ENCODE measurements around the gene UBAP1.
"Not testable (repeated sequence)": the region's sequence is repeated elsewhere in the genome, so short reads cannot be mapped to it uniquely, and the experiment has no call there.

UBAP1 gene

GRCh38 chr9:34227445-34227844 lies 48.6 kb downstream of the UBAP1 start:
- no peak overlapping the region for H3K4me3 ChIP-seq (ENCODE audit: low read depth, low read length)
- DNase-seq (ENCODE audit: low read depth): peak; percentile 48
- TF ChIP-seq CTCF (conservative IDR thresholded peaks at IDR 0.05; ENCODE audit: low read depth, low read length): no peak

- DNase-seq (ENCODE audit: low read depth): no peak
- TF ChIP-seq CTCF (conservative IDR thresholded peaks at IDR 0.05; ENCODE audit: low read depth, low read length): no peak
- H3K4me3 ChIP-seq (ENCODE audit: low read depth, low read length): no peak overlapping the region
These were observed 51.7 kb downstream of the UBAP1 start for GRCh38 chr9:34230556-34230955.

- no peak for DNase-seq (ENCODE audit: low read depth)
- H3K4me3 ChIP-seq (ENCODE audit: low read depth, low read length): no peak overlapping the region
- TF ChIP-seq CTCF (conservative IDR thresholded peaks at IDR 0.05; ENCODE audit: low read depth, low read length): no peak
These were observed 53.4 kb downstream of the UBAP1 start for GRCh38 chr9:34232201-34232600.

- TF ChIP-seq CTCF (conservative IDR thresholded peaks at IDR 0.05; ENCODE audit: low read depth, low read length): no peak
- H3K4me3 ChIP-seq (ENCODE audit: low read depth, low read length): no peak overlapping the region
- no peak for DNase-seq (ENCODE audit: low read depth)
These were observed 54.8 kb downstream of the UBAP1 start for GRCh38 chr9:34233672-34234071.

GRCh38 chr9:34237836-34238235 lies 59.0 kb downstream of the UBAP1 start:
- DNase-seq (ENCODE audit: low read depth): no peak
- no peak for TF ChIP-seq CTCF (conservative IDR thresholded peaks at IDR 0.05; ENCODE audit: low read depth, low read length)
- H3K4me3 ChIP-seq (ENCODE audit: low read depth, low read length): no peak overlapping the region

- no peak for DNase-seq (ENCODE audit: low read depth)
- no peak for TF ChIP-seq CTCF (conservative IDR thresholded peaks at IDR 0.05; ENCODE audit: low read depth, low read length)
- no peak overlapping the region for H3K4me3 ChIP-seq (ENCODE audit: low read depth, low read length)
These were observed 61.2 kb downstream of the UBAP1 start for GRCh38 chr9:34240006-34240405.

- DNase-seq (ENCODE audit: low read depth): no peak
- no peak for TF ChIP-seq CTCF (conservative IDR thresholded peaks at IDR 0.05; ENCODE audit: low read depth, low read length)
- no peak overlapping the region for H3K4me3 ChIP-seq (ENCODE audit: low read depth, low read length)
These were observed 64.0 kb downstream of the UBAP1 start for GRCh38 chr9:34242830-34243229.

GRCh38 chr9:34245212-34245611 lies 66.4 kb downstream of the UBAP1 start:
- not testable (repeated sequence) for DNase-seq (ENCODE audit: low read depth)

More at GRCh38 chr9:34245212-34245611, 66.4 kb downstream of the UBAP1 start:
- not testable (repeated sequence) for H3K4me3 ChIP-seq (ENCODE audit: low read depth, low read length)

Data from choroid plexus epithelial cell (primary cell).